GM21447 (cell line): Measurements from ENCODE around the gene NPR2.

Source experiments
- ATAC-seq: cut with Tn5 transposase; IDR thresholded peaks from one replicate; pipeline ENCODE4 v1.9.1; 2021; ENCODE audit not compliant: unreplicated experiment

NPR2 gene

DNA sequence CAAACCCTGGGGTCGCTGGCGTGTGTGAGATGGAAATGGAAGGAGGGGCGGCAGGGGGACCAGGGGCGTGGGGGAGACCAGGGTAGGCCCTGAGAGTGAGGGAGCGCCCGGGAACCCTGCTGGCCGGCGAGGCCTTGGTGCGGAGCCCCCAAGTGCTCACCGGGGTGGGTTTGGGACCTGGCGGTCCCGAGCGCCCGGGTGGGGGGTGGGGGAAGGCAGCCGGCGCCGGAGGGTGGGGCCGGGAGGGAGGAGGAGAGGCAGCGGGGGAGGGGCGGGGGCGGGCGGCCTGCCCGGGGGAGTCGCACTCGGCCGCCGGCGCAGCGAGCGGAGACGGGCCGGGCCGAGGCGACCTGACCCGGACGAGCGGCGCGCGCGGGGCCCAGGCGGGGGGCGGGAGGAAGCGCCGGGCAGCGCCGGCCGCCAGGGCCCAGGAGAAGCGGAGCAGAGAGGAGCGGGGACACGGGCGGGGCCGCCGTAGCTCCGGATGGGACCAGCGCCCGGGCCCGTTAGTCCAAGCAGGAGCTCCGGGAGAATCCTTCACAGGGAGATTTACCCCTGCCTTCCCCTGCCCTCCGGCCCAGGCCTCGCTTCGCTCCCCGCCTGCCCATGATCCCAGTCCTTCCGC is at the start of gene NPR2:
TSS of gene NPR2 (plus strand) at position 295 of the 625 bp plus-strand sequence. CDS start 818 bp downstream, outside the sequence.
- no peak for ATAC-seq

DNA sequence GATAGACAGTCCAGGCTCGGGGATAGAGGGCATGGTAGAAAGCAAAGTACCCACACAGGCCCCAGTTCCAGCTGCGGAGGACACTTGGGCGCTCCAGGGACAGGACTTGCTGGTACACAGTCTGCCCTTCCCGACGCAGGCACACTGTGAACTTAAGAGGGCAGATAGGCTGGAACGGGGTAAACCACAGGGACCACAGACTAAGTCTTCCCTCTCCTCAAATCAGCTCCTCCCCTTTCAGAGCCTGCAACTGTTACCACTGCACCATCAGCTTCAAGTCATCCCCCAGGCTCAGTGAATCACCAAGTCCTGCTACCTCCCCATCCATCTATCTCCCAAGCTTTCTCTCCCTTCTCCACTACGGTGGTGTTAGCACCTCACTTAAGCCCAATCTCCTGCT is 49.7 kb upstream of the NPR2 start:
- ATAC-seq: no peak

DNA sequence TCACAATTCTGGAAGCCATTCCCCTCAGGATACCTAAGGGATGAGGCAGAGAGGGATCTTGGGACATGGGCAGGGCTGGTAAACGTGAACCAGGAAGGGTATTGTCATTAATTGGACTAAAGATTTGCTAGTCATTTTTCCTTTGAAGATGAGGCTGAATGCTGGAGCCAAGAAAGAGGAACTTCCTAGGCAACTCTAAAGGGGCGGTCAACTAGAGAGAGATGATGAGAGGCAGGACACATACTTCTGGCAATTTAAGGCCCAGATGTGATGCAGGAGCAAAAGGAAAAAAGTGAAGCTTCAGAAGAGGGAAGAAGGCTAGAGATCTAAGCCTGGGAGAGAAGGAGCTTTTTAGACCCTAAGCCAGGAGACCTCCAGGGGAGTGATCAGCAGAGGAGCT is 47.9 kb upstream of the NPR2 start:
- no peak for ATAC-seq

DNA sequence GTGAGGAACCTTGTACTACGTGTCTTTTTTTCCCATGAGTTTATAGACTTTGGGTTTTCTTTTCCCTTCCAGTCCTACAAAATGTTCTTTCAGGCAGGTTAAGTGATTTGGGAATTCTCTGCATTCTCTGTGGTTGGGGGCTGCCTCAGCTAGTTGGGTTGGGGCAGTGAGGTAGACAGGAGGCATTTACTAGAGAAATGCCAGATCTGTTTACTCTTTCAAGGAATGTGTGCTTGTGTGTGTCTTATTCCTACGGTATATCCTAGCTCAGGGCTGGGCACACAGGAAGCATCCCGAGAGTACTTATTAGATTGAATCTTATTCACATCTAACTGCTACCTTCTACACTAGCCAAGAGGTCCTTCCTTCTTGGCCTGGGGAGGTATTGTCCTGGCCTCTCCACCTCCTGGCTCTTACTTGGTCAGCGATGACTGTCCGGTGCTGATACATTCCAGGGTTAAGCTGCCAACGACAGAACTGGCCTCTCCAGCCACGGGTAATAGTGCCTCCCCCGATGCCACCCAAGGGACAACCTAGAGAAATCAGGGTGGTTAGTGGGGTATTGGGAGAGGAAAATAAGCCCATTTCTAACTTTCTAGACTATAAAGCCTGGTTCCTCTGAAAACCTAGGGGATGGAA is 47.4 kb upstream of the NPR2 start:
- no peak for ATAC-seq

DNA sequence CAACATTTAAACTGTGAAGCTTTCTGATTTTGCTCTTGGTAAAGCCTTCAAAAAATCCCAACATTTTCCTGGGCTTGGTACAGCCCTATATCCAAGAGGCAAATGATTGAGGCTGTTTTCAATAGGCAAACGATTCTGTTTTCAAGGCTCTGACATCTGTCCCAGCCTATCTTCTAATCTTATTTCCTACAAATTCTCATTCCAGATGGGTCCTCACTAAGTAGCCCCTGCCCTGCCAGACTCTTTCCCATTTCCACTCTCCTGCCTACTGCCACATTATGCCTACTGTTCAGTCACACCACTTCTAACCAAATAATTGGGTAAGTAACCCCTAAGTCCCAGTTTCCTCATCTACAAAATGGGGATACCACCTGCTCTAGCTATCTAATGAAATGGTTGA is 45.8 kb upstream of the NPR2 start:
- no peak for ATAC-seq

DNA sequence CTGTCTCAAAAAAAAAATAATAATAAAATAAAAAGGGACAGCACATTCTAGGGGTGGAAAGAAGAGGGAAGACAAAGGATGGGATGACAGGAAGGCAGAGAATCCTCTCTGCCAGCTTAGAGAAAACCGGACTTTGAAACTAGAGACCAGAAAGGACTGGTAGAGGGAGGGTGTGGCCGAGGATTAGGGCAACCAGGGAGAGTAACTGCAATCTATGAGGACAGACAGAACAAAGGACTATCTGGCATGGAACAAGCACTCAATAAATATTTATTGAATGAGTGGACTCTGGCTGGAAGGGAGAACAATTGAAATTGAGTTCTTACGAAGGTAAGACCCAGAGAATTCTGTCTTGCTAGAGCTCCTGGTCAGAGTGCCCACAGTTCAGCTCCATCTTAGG is 44.8 kb upstream of the NPR2 start:
- ATAC-seq: no peak

DNA sequence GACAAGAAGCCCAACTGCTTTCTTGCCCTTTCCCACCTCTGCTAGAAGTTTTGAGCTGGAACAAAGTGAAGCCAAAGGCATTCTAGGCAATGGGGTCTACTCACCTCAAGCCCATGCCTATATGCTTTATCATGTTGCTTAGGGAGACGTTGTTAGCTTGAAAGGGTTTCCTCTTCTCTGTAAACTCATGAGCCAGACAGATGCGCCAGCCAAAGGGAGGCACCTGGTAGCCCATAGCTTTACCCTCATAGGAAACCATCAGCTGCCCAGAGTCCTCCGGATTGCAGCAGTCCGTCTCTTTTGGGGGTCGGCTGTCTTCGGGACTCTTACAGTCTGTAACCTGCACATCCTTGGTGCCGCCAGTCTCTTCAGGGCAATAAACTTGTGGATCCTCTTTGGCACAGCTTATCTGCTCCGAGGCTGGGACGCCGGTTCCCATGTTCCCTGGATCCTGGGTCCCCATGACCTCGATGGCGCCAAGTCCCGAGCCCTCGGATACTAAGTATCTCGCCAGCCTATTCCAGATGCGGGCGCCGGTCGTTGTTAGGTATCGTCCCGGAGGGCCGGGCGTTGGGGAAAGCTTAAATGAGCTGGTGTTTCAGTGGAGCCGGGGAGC is 43.0 kb upstream of the NPR2 start:
- peak; percentile 1 for ATAC-seq

DNA sequence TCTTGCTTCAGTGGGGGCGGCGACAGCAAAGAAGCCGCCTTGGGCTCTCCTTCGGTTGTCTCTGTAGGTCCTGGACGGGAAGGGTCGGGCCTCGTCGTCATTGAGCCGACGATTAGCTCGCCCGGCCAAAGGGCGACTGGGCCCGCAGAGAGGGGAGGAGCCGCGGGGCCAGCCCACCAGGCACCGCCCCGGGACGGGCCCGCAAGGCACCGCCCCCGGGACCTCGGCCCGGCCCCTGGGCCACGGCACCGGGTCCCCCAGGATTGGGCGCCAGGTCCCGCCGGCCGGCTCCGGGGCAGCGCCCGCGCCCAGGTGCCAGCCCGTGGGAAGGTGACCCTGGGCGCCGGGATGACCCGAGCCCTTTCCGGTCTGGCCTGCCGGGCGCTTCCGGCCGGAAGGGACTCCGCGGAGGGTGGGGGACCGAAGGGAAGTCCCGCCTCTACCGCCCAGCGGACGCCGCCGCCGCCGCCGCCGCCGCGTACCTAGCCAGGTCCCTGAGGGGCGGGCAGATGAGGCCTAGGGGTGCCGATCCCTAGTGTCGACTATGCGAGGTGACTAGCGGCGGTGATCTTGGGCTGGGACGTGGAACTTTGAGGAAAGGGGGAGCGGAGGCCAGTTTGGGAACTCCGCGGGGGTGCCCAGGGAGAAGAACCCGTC is 42.4 kb upstream of the NPR2 start, which contains the start of the genes GBA2 and RGP1:
TSS of gene GBA2 (minus strand) at position 371 of the 657 bp plus-strand sequence. CDS start 524 bp downstream, outside the sequence.
TSS of gene RGP1 (plus strand) at position 430 of the 657 bp plus-strand sequence. CDS start 469 bp downstream, outside the sequence.
- ATAC-seq: peak; percentile 63

DNA sequence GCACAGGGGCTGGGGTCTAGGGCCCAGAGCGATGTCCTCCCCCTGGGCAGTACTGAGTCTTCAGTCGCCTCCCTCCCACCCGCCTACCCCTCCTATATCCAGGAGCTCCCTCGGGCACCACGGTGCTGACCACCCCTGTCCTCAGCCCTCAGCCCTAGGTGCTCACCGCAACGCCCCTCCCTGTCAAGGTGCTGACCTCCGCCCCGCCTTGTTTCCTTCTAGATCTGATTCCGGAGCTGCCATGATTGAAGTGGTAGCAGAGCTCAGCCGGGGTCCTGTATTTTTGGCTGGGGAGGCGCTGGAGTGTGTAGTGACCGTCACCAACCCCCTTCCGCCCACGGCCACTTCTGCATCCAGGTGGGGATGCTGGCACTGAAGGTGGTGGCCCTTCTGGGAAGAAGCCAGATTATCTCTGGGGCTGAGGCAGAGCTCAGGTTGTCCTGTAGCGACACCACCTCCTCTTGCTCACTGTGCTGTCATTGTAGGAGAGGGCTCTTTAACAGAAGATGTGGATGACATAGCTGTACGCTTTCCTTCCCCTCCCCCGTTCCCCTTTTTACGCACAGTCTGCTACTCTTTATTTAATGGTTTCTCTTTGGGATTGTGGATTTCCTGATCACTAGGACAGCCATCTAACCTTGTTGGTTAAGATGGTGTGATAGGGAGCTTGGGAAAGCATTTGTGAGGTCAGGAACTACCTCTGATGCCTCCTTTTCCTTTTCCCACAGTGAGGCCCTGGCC is 41.7 kb upstream of the NPR2 start:
- ATAC-seq: peak; percentile 50

DNA sequence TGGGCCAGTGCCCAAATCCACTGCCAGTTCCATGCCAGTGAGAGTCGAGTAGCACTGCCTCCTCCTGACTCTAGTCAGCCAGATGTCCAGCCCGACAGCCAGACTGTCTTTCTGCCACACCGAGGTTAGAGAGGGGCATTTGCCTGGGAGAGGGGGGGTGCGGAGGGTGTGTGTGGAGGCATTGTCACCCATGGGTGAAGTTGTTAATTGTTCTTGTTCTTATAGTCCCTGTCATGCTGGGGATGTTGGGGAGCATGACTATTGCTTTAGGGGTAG is 41.2 kb upstream of the NPR2 start:
- no peak for ATAC-seq

DNA sequence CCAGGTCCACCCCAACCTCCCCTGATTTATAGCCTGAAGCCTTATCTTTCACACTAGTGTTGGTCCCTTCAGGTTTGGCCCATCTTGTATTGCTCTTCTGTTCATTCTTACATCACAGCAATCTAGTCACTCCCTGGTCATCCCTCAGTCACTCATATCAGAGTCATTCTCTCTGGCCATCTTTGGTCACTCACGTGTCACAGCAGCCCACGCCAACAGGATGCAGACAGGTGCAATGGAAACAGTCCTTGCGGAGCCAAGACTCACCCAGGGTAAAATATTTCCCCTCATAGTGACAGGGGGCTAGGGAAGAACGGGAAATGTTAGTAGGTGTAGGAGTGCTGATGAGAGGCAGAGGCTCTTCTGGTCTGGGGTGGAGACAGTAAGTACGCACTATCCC is 37.9 kb upstream of the NPR2 start:
- ATAC-seq: no peak

DNA sequence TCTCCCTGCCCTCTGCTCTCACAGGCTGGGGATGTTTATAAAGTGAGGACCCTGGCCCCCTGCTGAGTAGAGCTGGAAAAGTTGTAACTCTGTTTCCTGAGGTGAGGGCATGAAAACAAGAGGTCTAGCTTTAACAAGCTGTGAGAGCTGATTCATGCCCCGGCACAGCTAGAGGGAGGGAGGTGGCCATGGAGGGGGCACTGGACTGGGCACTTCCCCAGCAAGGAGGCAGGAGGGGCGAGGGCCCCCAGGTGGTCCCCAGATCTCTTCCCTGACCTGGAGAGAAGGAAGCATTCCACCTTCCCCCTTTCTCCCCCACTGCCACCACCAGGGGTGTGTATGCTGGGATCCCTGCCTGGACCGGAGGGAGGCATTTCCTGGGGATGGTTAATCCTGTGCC is 37.1 kb upstream of the NPR2 start, which contains the start of gene MSMP:
TSS of gene MSMP (minus strand) at position 13 of the 400 bp plus-strand sequence. CDS start 147 bp downstream, outside the sequence.
- ATAC-seq: no peak

DNA sequence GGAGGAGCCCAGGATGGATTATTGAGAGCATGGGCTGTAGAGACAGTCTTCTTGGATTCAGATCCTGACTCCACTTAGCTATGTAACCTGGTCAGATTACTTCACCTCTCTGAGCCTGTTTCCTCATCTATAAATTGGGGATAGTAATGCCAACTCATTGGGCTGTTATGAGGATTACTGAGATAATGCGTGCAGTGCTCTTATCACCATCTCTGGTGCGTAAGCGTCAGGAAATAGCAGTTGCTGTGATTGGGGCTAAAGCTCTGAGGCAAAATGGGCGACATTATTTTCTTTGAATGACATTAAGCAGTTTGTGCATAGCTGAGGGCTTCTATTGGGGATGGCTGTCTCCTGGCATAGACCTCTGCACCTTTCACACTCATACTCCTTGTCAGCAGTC is 36.3 kb upstream of the NPR2 start:
- no peak for ATAC-seq

DNA sequence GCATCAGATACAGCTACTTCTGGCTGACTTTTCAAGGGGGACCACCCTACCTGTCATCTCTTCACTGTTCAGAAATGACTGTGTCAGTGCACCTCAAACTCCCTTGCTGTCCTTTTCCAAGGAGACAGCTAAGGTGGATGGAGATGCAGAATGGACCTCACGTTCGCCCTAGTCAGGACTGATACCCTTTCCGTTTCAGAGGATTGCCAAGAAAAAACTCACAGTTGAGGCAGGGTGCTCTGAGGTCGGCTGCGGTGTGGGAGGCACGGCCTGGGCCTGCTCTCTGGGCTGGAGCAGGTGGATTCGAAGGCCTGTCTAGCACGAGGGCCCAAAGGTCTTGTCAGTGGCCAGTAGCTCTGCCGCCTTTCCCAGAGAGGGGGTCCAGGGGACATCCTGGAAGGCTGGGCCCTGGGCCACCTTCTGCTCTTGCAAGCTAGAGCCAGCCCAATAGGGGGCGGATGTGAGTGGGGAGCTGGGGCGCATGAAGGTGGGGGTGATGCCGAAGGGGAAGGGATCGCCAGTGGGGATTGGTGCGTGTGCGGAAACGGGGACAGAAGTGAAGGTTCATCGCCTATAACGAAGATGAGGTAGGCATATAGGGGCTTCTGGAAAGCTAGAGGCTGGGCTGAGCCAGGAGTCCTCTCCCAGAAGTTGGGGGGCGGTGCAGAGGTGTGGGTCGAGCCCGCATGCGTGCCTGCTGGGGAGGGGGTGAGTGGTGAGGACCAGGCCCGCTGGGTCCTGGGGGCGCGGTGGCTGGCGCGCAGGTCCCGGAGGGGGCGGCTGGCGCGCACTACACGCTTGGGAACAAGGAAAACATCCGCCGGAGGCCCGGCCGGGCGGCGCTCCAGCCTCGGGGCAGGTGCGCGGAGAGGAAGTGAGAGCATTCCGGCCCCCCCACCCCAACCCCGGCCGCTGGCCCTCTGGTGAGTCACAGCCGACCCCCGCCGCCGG is 34.8 kb upstream of the NPR2 start:
- peak; percentile 55 for ATAC-seq

DNA sequence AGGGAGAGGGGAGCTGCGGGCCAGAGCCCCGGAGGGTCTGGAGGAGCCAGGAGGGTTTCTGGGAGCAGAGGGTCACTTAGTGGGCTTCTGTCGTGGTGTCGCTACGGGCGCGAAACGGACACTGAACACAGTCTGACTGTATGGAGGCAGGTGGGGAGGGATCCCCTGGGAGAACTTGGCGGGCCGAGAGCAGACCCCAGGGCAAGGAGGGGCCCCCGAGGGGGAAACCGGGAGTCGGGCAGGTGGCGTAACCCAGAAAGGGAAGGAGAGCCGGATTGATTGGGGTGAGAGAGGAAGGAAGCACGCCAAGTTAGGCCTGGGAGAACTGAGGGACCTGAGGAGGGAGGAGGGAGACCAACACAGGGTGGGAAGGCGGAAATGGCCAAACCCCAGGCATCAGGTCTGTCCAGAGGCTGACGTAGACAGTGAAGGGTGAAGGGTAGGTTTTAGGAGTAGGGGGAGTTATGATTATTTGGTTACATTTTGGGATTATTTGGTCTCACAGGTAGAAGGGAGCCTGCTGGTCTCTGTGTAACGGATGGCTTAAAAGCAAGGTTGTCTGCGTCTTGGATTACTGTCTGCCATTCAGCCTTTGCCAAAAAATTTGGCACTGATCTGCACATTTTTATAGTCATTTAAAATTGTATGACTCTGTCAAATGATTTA is 34.0 kb upstream of the NPR2 start:
- peak; percentile 45 for ATAC-seq

DNA sequence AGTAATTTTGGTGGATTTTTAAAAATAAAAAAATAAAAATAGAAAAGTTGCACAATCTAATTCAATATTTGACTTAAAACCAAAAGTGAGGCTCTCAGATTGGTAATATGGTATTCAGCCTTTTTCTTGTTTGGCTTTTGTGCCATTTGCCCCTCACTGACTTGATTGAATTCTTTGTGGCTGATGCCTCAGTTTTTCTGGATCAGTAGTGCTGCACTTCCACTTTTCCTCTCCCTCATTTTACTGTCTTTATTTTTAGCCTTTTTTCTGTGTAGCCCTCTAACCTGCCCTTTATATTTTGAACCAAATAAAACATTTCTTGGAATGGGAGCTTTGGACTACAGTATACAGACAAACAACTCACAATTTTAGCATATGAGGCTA is 33.5 kb upstream of the NPR2 start:
- ATAC-seq: no peak

DNA sequence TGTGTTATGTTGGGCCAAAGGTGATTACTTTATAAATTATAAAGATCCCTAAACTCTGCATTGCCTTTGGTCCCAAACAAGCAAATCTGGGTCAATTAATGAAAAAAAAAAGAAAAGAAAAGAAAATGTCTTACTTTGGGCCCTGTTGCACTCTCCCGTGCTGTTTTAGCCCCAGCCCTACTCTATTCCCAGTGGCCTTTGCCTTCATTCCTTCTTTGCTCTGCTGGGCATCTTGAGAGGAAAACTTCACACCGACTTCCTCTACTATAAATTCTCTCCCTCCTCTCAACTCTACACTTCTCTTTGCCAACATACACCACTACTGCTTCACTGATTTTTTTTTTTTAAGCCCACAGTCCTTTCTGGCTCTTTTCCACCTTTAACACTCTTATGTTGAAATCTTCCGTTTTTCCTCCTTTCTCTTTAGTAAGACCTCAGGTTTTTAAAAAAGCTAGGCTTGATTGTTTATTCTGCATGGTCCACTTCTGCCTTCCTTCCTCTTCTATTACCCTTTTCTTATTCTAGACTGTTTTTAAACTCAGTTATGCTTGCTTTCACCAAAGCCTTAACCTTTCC is 32.8 kb upstream of the NPR2 start:
- no peak for ATAC-seq

DNA sequence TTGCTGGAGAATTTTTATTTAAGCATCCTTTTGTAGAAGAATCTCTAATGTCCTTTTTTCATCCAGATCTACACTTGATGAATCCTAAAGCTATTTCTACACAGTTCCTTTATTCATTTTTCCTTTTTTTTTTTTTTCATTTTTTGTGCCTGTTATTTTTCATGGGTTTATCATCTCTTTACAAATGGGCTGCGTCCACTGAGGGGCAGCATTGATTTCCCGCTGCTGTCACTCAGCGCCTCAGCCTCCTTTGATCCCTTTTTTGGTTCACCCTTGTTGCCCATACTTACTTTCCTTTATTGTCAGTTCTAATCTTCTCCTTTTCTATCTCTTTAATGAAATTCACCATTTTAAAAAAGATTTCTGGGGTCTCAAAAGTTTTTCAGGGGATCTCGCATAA is 31.6 kb upstream of the NPR2 start:
- ATAC-seq: no peak

DNA sequence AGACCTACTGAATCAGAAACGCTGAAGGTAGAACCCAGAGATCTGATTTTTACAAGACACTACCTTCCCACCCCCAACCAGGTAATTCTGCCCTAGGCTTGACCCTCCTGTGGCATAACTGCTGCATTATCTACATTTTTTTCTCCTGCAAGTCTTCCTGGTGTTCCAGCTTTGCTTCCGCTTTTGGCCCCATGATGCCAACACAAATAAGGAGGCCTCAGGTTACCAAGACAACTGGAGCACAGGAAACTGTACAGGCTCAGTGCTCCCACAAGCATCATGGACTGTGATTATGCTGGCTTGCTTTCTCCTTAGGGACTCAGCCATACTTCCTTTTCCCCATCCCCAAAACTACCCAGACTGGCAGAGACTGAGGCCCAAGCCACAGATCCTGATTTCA is 30.7 kb upstream of the NPR2 start:
- no peak for ATAC-seq
